OCI-LY7 (cell line): ENCODE data around the gene TTLL3. TPM values are rescaled to one million over a fixed set of nuclear protein-coding genes. Genes with fewer than 3 reads are reported as not detected.

Experiments
- BruUV-seq: library from RNA; stranded (reverse); fragments of 400-500 nt; replicated peaks from 2 replicates; lab custom pipeline; 2021; lab: Mats Ljungman, UMichigan
- CTCF ChIA-PET: fragments of 300-600 bp; sonication (Branson Sonifier 250); formaldehyde crosslinking; loops from one replicate; lab custom pipeline; 2022; ENCODE audit warnings: antibody characterized with exemption; ENCODE audit not compliant: unreplicated experiment; lab: Charles Lee
- POLR2A ChIA-PET: fragments of 300-600 bp; sonication (Branson Sonifier 250); formaldehyde crosslinking; loops from one replicate; lab custom pipeline; 2022; ENCODE audit warnings: antibody characterized with exemption; lab: Charles Lee
- DNase-seq: peaks from one replicate; pipeline ENCODE4 v3.0.0-alpha.2; 2015; ENCODE audit warnings: low spot score
- H2AFZ ChIP-seq: fragments of 200-600 bp; sonication (generic), shearing (Covaris generic); 2 replicates; pipeline ENCODE4 v1.6.1; 2014; ENCODE audit warnings: mild to moderate bottlenecking, antibody characterized with exemption, low read length, moderate library complexity
- H3K27ac ChIP-seq: fragments of 200-600 bp; sonication (generic); 2 replicates; pipeline ENCODE4 v1.5.1; 2014; ENCODE audit warnings: mixed run types, low read depth, mild to moderate bottlenecking, moderate library complexity, low read length, inconsistent platforms; ENCODE audit not compliant: poor library complexity, severe bottlenecking
- H3K36me3 ChIP-seq: fragments of 200-600 bp; sonication (generic); 2 replicates; pipeline ENCODE4 v1.6.1; 2014; ENCODE audit warnings: mild to moderate bottlenecking, antibody characterized with exemption, low read length, moderate library complexity, mixed read lengths; ENCODE audit not compliant: insufficient read depth
- H3K4me1 ChIP-seq: fragments of 200-600 bp; sonication (generic); 2 replicates; pipeline ENCODE4 v1.5.1; 2014; ENCODE audit warnings: mild to moderate bottlenecking, low read length; ENCODE audit not compliant: insufficient read depth, poor library complexity, severe bottlenecking
- H3K4me2 ChIP-seq: fragments of 200-600 bp; sonication (generic); 2 replicates; pipeline ENCODE4 v1.6.1; 2014; ENCODE audit warnings: mild to moderate bottlenecking, low read length
- H3K4me3 ChIP-seq: fragments of 200-600 bp; sonication (generic); 2 replicates; pipeline ENCODE4 v1.5.1; 2014; ENCODE audit warnings: mild to moderate bottlenecking, low read depth, low read length; ENCODE audit not compliant: poor library complexity, severe bottlenecking
- H3K79me2 ChIP-seq: fragments of 200-600 bp; sonication (generic); 2 replicates; pipeline ENCODE4 v1.6.1; 2016; ENCODE audit warnings: low read depth, mild to moderate bottlenecking, low read length, moderate library complexity, mixed read lengths; ENCODE audit not compliant: insufficient read depth
- H3K9me2 ChIP-seq: fragments of 200-600 bp; sonication (generic); 2 replicates; pipeline ENCODE4 v1.6.1; 2016; ENCODE audit warnings: mild to moderate bottlenecking, low read length, mixed read lengths; ENCODE audit not compliant: insufficient read depth
- H3K9me3 ChIP-seq: fragments of 200-600 bp; sonication (generic); 2 replicates; pipeline ENCODE4 v1.6.1; 2014; ENCODE audit warnings: mild to moderate bottlenecking, mixed run types, low read length, mixed read lengths
- H4K20me1 ChIP-seq: fragments of 200-600 bp; sonication (generic); 2 replicates; pipeline ENCODE4 v1.6.1; 2014; ENCODE audit warnings: mild to moderate bottlenecking, antibody characterized with exemption, low read length, moderate library complexity, mixed read lengths; ENCODE audit not compliant: insufficient read depth
- CTCF ChIP-seq: fragments of 200-600 bp; sonication (generic); conservative IDR thresholded peaks from 2 replicates; pipeline ENCODE4 v1.5.1; 2014; ENCODE audit warnings: mild to moderate bottlenecking, antibody characterized with exemption, low read length, moderate library complexity, mixed read lengths
- EZH2phosphoT487 ChIP-seq: fragments of 200-600 bp; sonication (generic); IDR thresholded peaks from 2 replicates; pipeline ENCODE4 v1.6.1; 2018; ENCODE audit warnings: low read depth, borderline replicate concordance, mild to moderate bottlenecking, mixed run types, antibody characterized with exemption, low read length, moderate library complexity, mixed read lengths
- intact Hi-C: fragments of 100-400 bp; cut with micrococcal nuclease; formaldehyde crosslinking; loops from one replicate; pipeline ENCODE4 v1.10.0; 2022; ENCODE audit not compliant: unreplicated experiment
- total RNA-seq, 2 experiments: library from RNA; depleted of rRNA in 1 of 2; stranded (reverse); fragments of >200 nt in 1 of 2; shearing (Covaris generic) in 1 of 2; gene quantifications; 2 replicates each; pipeline ENCODE4 v1.2.3, GENCODE V29; 2014 to 2022

Gene TTLL3
- total RNA-seq, 2 experiments from 2014 or later, result 65.4 to 127 TPM

GRCh38 chr3:9807981-9808344 lies 2.1 kb upstream of the TTLL3 start:
- no TSS peak for BruUV-seq
- ChIA-PET CTCF (interaction anchor here (0.6 kb wide), 1 partner anchor 36 kb away, joined by 3 read pairs; the partner anchor contains the start of gene RPUSD3), POLR2A (interaction anchor here (0.6 to 1.8 kb wide), 4 partner anchors 9 to 32 kb away, joined by 3 to 5 read pairs (median 4); partner anchors contain the start of genes ARPC4 and TADA3)
- H3K4me1 ChIP-seq, result peaks cover 21% of the 10 kb centered on the region
- no peak overlapping the region for H2AFZ ChIP-seq
- no peak overlapping the region for H3K4me3 ChIP-seq
- TF ChIP-seq EZH2phosphoT487 (no peak), CTCF (no peak)
- no peaks in the 10 kb centered on the region for H3K9me3 ChIP-seq
- H3K9me2 ChIP-seq, result no peaks in the 10 kb centered on the region
- H3K79me2 ChIP-seq, result no peaks in the 10 kb centered on the region
- no peaks in the 10 kb centered on the region for H4K20me1 ChIP-seq
- DNase-seq, result no peak
- no peak overlapping the region for H3K27ac ChIP-seq
- intact Hi-C loops, result no loop called here
- H3K36me3 ChIP-seq, result peaks cover 81% of the 10 kb centered on the region
- no peak overlapping the region for H3K4me2 ChIP-seq

GRCh38 chr3:9808345-9809037 lies 1.6 kb upstream of the TTLL3 start:
- H3K27ac ChIP-seq, result peak overlapping the region; percentile 52
- DNase-seq, result peak; percentile 78
- POLR2A ChIA-PET, result interaction anchor here (0.6 to 1.8 kb wide), 4 partner anchors 9 to 41 kb away, joined by 3 to 5 read pairs (median 4); partner anchors contain the start of genes ARPC4 and TADA3
- H3K79me2 ChIP-seq, result no peaks in the 10 kb centered on the region
- peaks cover 21% of the 10 kb centered on the region for H3K4me1 ChIP-seq
- H4K20me1 ChIP-seq, result no peaks in the 10 kb centered on the region
- intact Hi-C loops, result no loop called here
- TF ChIP-seq CTCF, result peak; percentile 75
- TF ChIP-seq EZH2phosphoT487, result no peak
- CTCF ChIA-PET, result interaction anchor here (0.6 kb wide), 1 partner anchor 35 kb away, joined by 3 read pairs; the partner anchor contains the start of gene RPUSD3
- no peak overlapping the region; the same call in 1 of the 2 replicates for H3K4me2 ChIP-seq
- BruUV-seq, result no TSS peak
- no peaks in the 10 kb centered on the region for H3K9me3 ChIP-seq
- H3K36me3 ChIP-seq, result peaks cover 81% of the 10 kb centered on the region
- H2AFZ ChIP-seq, result no peak overlapping the region
- H3K9me2 ChIP-seq, result no peaks in the 10 kb centered on the region
- H3K4me3 ChIP-seq, result no peak overlapping the region

- no peak for DNase-seq
- Histone ChIP-seq H3K36me3 (peaks cover 78% of the 10 kb centered on the region), H2AFZ (peak overlapping the region; percentile 6; the same call in 1 of the 2 replicates), H3K27ac (peak overlapping the region; percentile 52), H3K4me1 (peaks cover 21% of the 10 kb centered on the region), H4K20me1 (no peaks in the 10 kb centered on the region), H3K4me2 (peak overlapping the region; percentile 76), H3K79me2 (no peaks in the 10 kb centered on the region), H3K9me3 (no peaks in the 10 kb centered on the region), H3K9me2 (no peaks in the 10 kb centered on the region), H3K4me3 (peak overlapping the region; percentile 52)
- intact Hi-C loops, result no loop called here
- no TSS peak for BruUV-seq
- ChIA-PET CTCF (interaction anchor here (0.6 kb wide), 1 partner anchor 19 kb away, joined by 3 read pairs; no protein-coding TSS in a partner anchor), POLR2A (interaction anchor here (0.6 to 0.7 kb wide), 2 partner anchors 22 to 82 kb away, joined by 3 read pairs; no protein-coding TSS in a partner anchor)
- TF ChIP-seq CTCF (no peak), EZH2phosphoT487 (no peak)
These were observed 835 bp upstream of the TTLL3 start for GRCh38 chr3:9809239-9809614.
